Erythroblast (primary cell): ENCODE results near the gene TNRC6B.

Source experiments
- GATA1 ChIP-seq: IDR thresholded peaks from 2 replicates; pipeline ENCODE4 v1.6.1; 2011; ENCODE audit warnings: low read depth, mild to moderate bottlenecking, control low read depth, low read length, moderate library complexity
- POLR2A ChIP-seq: IDR thresholded peaks from 2 replicates; pipeline ENCODE4 v1.6.1; 2011; ENCODE audit warnings: mild to moderate bottlenecking, low read length

- no peak for TF ChIP-seq POLR2A
- TF ChIP-seq GATA1 = no peak
These were observed 74.4 kb downstream of the TNRC6B start for GRCh38 chr22:40252146-40252545.
